T-helper 1 cell (primary cell): ENCODE measurements around the gene UBR7.

ENCODE experiments used
- DNase-seq, 5 donors: peaks; one replicate each; pipeline ENCODE4 v3.0.0-alpha.2; 2012 to 2020

Gene UBR7

DNA sequence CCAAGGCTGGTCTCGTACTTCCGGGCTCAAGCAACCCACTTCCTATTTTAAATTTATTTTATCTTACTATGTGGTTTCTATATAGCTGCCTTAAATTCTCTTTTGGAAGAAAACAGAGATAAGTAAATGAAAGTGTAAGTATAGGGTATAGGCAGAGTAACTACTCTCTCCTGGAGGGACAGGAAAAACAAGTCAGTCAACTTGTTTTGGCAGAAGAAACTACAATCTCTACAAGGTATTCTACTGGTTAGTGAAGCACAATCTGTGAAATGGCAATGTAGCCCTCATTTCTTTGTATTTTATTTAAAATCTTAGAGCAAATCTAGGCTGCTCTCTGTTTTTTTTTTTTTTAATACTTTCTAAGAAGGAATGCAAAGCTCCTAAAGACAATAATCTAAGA, 55.4 kb downstream of the UBR7 start:
- no peak for DNase-seq

DNA sequence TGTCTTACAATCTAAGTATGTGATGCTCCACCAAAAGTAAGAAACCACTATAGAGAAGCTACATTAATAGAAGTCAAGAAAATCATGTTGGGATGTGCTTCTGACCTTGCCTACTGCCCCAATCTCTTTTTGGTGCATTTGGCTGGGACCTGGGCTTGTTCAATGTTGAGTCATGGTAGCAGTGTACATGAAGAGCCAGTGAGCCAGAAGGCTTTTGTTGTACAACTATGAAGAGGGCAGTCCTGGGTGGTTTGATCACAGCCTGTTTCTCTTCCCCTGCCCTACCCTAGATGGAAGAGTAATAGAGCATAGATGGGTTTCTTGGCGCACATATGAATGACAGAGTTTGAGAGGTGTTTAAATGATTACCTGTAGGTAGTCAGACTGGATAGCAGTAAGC, 56.4 kb downstream of the UBR7 start:
- DNase-seq = no peak

DNA sequence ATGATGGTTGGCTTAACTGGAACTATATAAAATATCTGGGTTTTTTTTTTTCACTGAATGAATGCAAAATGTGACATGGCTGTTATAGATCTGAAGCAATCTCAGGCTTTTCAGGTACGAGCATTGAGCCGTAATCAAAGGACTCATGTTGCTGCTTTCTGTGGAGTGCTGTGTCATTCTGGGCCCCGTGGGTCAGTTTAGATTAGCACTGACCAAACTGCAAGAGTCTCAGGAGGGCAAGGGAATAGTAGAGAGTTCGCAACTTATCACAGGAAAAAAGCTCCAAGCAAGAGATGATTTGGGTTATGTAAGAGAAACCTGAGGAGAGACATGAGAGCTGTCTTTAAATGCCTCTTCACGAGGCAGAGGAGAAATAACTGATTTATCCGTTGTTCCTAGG, 59.1 kb downstream of the UBR7 start:
- DNase-seq = no peak

DNA sequence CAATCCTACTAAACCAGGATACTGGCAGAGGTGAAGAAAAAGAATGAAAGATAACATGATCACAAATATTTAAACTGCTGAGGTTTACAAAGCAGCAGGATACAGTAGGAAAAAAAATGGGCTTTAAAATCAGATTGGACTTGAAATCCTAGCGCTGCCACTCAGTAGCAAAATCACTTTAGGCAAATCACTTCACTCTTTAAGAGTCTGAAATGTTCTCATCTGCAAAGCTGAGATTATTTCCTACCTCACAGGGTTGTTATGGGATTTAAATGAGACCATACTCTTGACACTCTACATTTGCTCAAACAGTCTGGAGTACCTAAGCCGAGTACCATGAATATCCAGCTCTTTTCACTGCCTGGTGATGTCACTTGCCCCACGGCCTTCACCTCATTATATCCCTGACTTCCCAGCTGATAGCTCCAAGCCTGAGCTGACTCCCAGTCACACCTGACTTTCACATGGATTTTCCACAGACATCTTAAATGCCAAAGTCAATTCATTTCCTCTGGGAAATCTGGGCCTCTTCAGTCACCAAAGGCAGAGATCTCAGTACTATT, 60.2 kb downstream of the UBR7 start:
- no peak for DNase-seq

DNA sequence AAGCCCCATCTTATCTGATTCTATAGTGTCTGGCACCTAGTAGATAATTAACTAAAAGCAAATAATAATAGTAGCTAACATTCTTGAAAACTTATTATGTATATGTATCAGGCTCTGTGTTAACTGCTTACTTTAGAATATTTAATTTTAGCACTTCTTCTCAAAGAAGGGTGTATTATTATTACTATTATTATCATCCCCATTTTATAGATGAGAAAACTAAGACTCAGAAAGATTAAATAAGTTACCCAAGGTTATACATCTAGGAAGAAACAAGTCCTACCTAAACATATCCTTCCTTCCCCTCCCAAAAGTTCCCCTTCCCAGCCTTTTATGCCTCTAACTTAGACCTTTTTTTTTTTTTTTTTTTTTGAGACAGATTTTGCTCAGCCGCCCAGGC, 61.4 kb downstream of the UBR7 start:
- DNase-seq = no peak

DNA sequence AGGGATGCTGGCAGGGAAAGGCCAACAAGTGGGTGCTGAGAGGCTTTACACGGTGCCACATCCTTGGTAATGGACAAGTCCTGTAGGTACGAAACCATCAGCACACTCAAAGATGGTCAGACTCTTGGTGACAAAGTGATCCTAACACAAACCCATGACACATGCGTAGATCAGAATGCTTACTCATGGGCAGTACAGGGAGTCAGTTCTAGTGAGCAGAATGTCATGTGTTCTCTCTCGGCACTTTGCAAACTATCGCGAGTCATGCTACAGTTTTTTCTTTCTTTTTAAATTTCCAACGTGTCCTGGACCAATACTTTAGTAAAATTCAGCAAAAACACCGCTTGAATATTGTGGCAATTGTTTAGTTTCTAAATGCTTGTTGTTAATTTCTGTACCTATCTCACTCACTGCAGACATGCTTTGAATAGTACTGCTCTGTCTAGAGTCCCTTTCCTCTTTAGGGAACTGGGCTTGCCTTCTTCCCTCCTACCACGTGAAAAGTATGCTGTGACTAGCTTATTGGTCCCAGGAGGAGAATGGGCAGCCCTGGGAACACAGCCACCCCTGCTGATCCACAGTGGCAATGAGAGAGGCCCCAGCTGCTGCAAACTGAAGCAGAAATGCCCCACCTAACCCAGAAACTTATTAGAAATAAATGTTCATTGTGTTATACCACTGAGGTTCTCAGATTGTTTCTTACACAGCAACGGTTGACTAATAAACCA, 62.4 kb downstream of the UBR7 start:
- no peak for DNase-seq

DNA sequence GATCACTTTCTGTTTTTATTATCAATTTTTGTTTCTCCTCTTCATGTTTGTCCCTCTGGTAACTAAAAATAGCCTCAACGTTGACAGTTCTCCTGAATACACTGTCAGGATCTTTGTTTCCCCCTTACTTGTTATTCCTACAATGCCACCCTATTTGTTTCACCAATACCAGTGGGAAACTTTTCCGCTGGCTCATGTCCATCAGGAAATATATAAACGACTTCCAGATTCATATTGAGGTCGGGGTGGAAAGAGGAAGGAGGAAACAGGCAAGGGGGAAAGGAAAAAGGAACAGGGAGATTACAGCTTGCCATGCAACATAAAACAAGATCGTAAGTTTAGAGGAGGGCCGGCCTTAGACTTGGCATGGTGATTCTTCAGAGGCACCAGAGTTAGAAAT, 64.1 kb downstream of the UBR7 start:
- DNase-seq = no peak

DNA sequence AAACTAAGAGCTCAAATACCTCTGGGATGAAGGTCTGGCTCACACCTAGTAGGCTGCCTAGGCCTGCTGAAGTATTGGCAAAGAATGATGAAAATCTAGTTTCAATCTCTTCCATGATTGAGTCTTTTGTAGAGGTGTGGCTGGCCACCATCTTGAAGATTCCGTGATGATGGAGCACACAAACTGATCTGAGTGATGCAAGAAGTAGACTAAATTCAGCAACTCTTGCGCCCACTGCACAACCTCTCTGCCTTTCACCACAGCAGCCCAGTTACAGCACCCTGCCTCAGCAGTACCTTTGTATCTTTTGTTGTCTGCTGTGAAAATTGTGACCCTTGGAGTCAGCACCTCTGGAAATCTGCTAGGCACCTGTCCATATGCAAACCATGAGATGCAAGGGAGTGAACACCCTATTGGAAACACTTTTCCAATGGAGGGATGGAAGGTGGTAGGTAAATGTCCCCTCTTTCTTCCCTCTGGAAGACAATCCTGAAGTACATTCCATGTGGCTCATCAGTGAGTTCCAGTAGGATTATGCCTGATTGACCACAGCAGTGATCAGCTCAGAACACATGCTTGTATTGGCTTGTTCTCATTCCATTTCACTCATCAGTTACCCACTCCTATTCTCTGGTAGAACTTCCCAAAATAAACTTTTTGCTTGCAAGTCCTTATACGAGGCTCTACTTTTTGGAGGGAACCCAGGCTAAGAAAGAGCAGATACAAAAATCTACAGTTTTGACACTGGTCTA, 67.2 kb downstream of the UBR7 start:
- DNase-seq = no peak

DNA sequence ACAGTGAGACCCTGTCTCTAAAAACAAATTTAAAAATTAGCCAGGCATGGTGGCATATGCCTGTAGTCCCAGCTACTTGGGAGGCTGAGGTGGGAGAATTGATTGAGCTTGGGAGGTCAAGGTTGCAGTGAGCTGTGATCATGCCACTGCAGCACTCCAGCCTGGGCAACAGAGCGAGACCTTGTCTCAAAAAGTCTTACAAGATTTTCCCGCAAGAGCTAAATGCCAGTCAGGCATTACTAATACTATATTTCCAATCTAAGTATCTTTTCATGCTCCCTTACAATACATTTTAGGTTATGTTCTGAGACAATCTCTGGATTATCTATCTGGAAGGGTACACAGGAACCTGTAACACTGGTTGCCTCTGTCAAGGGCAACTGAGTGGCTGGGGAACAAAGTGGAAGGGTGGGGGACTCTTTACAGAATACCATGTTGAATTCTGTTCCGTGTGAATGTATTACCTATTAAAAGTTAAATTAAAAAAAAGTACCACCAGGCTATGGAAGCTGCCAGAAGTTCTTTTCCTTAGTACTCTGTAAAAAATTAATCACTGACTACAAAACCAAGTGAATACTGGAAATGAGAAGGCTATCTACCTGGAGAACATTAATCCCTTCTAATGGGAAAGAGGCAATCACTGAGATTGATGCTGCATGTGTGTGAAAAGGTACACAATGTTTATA, 69.1 kb downstream of the UBR7 start:
- DNase-seq = no peak
